ENCODE measurements around the gene CMTR1. TPM values are rescaled to one million over a fixed set of nuclear protein-coding genes. Genes with fewer than 3 reads are reported as not detected.
"Not testable (repeated sequence)": the region's sequence is repeated elsewhere in the genome, so short reads cannot be mapped to it uniquely, and the experiment has no call there.

Gene CMTR1
- 40.3 and 45.0 TPM in 2 replicates for total RNA-seq (2014; rRNA removed)
- 28.3 TPM for polyA plus RNA-seq (2012)

- peak; percentile 87 for DNase-seq (ENCODE audit: low read depth)
Measured at GRCh38 chr6:37432916-37433656, at the start of gene CMTR1. CMTR1 (plus strand) TSS chr6:37433221; CDS start chr6:37435630, 2,409 bp downstream.

GRCh38 chr6:37388578-37388977 is 44.4 kb upstream of the CMTR1 start:
- DNase-seq (ENCODE audit: low read depth): no peak

DNA sequence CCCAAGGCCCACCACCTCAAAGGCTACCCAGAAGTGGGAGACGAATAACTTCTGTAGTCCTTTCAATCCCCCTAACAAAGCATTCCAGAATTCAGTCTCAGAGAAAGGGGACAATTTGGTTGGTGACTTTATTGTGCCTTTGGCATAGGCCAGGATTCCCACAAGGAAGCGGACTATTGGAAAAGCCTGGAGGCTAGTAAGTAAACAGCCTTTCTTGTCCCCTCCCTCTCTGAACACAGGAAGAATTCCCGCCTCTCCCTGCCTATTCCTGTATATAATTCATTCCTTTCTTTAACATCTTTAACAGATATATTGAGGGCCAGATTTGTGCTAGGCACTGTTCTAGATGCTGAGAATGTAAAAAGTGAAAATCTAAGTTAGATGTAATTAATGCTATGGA is 43.2 kb upstream of the CMTR1 start:
- DNase-seq (ENCODE audit: low read depth): no peak

GRCh38 chr6:37391120-37391519 is 41.9 kb upstream of the CMTR1 start:
- DNase-seq (ENCODE audit: low read depth): no peak

GRCh38 chr6:37392821-37393220 is 40.2 kb upstream of the CMTR1 start:
- DNase-seq (ENCODE audit: low read depth): no peak

DNA sequence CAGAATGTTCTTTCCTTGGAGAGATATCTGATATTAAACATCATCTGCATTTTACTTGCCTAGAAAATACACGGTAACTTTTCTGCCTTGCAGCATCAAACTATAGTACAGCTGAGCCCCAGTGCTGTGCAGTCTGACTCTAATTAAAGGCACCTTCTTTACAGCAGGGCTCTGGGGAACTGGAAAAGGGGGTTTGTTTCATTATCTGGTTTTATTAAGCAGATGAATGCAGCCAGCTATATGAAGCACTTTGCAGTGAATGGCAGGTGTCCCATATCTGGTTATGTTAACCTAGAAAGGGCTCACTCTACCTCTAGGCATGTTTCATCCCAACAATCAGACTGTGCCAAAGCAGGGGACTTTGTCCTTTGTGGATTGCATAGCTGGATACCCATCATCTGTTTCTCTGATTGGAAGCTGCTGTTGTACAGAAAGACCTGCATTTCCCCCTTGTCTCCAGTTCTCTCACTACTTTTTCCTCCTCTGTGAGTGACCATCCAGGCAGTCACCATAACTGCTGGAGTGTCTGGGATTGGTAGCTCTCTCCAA is 39.6 kb upstream of the CMTR1 start:
- no peak for DNase-seq (ENCODE audit: low read depth)

DNA sequence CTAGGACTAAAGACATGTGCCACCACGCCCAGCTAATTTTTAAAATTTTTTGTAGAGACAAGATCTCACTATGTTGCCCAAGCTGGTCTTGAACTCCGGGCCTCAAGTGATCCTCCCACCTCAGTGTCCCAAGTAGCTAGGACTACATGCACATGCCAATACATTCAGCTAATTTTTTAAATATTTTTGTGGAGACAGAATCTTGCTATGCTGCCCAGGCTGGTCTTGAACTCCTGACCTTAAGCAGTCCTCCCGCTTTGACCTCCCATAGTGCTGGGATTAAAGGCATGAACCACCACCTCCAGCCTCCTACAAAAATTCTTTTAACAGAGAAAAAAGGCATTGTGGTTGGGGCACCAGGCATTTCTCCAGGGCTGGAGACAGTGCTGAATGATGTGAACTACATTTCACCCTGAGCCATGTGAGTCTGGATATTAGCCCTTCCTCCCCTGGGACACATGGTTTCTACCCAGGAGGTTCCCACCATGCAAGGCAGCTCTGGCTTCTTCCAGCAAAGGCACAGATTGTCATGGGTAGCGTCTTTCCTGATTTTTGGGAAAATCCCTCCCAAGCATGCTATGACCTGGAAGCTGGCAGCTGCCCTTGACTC is 36.3 kb upstream of the CMTR1 start:
- peak; percentile 58 for DNase-seq (ENCODE audit: low read depth)

GRCh38 chr6:37399131-37399530 is 33.9 kb upstream of the CMTR1 start:
- DNase-seq (ENCODE audit: low read depth): no peak

- DNase-seq (ENCODE audit: low read depth): no peak
Measured at GRCh38 chr6:37399795-37400490, 33.1 kb upstream of the CMTR1 start.

DNA sequence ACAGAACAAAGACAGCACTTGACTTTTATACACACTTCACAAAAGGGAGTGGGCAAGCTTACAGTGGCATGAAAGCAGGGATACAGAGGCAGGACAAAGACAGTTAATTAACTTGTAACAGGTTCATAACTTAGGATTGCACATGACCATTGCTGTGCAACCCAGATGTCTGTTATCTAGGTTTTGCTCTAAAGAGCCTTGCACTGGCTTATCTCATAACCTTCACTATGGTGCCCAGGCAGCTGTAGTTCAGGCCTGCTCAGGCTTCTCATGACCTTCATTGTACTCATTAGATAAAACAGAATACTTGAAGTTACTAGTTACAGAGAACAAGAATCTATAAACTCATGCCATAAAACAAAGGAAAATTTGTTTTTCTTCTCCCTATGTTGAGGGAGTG is 31.4 kb upstream of the CMTR1 start:
- DNase-seq (ENCODE audit: low read depth): not testable (repeated sequence)

DNA sequence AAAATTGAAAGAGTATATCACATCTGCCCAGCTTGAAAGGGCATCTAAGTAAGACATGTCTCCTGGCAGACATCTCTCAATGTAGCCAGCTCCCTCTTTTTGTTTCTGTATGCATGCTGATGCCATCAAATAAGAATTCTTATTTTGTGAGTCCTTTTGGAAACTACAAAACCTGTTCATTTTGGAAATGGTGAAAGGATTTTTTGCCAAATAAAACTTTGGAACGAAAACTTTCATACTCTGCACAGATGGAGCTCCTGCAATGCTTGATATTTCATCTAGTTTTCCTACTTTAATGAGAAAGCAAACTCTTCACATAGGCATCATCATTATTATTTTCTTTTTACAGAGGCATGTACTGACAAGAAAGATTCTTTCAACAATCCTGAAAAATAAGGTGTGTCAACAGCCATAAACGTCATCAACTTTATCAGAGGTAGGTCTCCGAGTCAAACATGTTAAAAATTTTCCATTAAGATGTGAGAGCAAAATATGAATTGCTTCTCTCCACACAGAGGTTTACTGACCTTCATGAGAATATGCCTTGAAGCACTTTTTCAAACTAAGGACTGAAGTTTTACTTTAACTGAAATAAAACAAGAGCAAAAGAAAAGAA is 26.2 kb upstream of the CMTR1 start:
- DNase-seq (ENCODE audit: low read depth): no peak

DNA sequence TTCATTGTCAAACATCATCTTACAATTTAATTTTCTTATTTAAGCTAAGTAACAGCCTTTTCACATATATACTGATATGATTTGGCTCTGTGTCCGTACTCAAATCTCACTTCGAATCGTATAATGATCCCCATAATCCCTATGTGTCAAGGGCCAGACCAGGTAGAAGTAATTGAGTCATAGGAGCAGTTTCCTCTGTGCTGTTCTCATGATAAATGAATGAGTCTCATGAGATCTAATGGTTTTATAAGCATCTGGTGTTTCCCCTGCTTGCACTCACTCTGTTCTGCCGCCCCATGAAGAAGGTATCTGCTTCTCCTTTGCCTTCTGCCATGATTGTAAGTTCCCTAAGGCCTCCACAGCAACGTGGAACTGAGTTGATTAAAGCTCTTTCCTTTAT is 25.1 kb upstream of the CMTR1 start:
- DNase-seq (ENCODE audit: low read depth): no peak

- DNase-seq (ENCODE audit: low read depth): no peak
Measured at GRCh38 chr6:37409501-37409900, 23.5 kb upstream of the CMTR1 start.

GRCh38 chr6:37417393-37417792 is 15.6 kb upstream of the CMTR1 start:
- DNase-seq (ENCODE audit: low read depth): no peak

- DNase-seq (ENCODE audit: low read depth): no peak
Measured at GRCh38 chr6:37418722-37419121, 14.3 kb upstream of the CMTR1 start.

- DNase-seq (ENCODE audit: low read depth): no peak
Measured at GRCh38 chr6:37426058-37426944, 6.7 kb upstream of the CMTR1 start.

DNA sequence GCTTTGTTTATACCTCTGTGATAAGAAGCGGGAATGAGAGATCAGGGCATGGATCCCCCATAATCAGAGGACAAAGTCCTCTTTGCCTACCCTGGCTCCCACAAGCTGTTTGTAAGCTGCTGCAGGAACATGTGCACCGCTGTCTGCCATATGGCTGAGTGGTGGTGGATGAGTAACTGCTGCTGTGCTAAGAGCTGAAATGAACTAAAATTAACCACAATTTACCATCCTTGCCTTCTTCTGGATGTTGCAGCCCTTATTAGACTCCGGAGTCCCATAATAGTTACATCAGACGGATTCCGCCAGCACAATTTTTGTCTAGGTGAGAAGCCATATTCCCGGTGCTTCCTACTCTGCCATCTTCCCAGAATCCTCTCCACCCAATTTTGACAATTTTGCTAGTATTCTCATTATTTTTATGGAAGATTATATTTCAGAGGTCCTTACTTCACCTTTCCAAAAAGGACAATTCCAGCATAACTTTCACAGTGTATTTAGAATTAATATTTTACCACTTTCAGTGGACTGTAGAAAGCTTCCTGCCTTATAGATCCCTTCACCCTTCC is 6.0 kb upstream of the CMTR1 start:
- peak; percentile 13 for DNase-seq (ENCODE audit: low read depth)

- DNase-seq (ENCODE audit: low read depth): no peak
Measured at GRCh38 chr6:37429352-37429750, 3.7 kb upstream of the CMTR1 start.

GRCh38 chr6:37432590-37432915 is 468 bp upstream of the CMTR1 start:
- DNase-seq (ENCODE audit: low read depth): no peak

GRCh38 chr6:37433657-37434271 is 743 bp downstream of the CMTR1 start:
- DNase-seq (ENCODE audit: low read depth): peak; percentile 31
